SK-N-SH treated with all-trans-retinoic acid at 6 μM for 48 hours (cell line): ENCODE results near the gene GDPD1.

Experiments used
- ARNTL ChIP-seq: fragments of 450-650 bp; formaldehyde crosslinking; IDR thresholded peaks from 2 replicates; pipeline ENCODE4 v1.5.0; 2020; ENCODE audit warnings: low read depth, mild to moderate bottlenecking, moderate library complexity, borderline replicate concordance
- CSDC2 ChIP-seq: fragments of 250-450 bp; sonication (Bioruptor Pico); IDR thresholded peaks from 2 replicates; pipeline ENCODE4 v1.5.0; 2020; ENCODE audit warnings: mild to moderate bottlenecking, moderate library complexity
- ESRRG ChIP-seq: fragments of 250-450 bp; sonication (Bioruptor Pico); IDR thresholded peaks from 2 replicates; pipeline ENCODE4 v1.6.1; 2021; ENCODE audit warnings: mild to moderate bottlenecking
- ISL1 ChIP-seq: fragments of 250-450 bp; sonication (Bioruptor Pico); IDR thresholded peaks from 2 replicates; pipeline ENCODE4 v2.1.2; 2022; ENCODE audit warnings: mild to moderate bottlenecking, moderate library complexity
- OSR1 ChIP-seq: fragments of 250-450 bp; sonication (Bioruptor Pico); IDR thresholded peaks from 2 replicates; pipeline ENCODE4 v1.8.0; 2022; ENCODE audit warnings: moderate library complexity, mild to moderate bottlenecking, inconsistent platforms
- PATZ1 ChIP-seq: fragments of 250-450 bp; sonication (Bioruptor Pico); IDR thresholded peaks from 2 replicates; pipeline ENCODE4 v1.8.0; 2020; ENCODE audit warnings: mild to moderate bottlenecking, moderate library complexity, borderline replicate concordance
- RARB ChIP-seq: fragments of 250-450 bp; sonication (Bioruptor Pico); IDR thresholded peaks from 2 replicates; pipeline ENCODE4 v1.8.0; 2021; ENCODE audit warnings: mild to moderate bottlenecking, moderate library complexity
- TOX ChIP-seq: fragments of 250-450 bp; sonication (Bioruptor Pico); IDR thresholded peaks from 2 replicates; pipeline ENCODE4 v1.8.0; 2021; ENCODE audit warnings: mild to moderate bottlenecking, moderate library complexity, borderline replicate concordance
- TSHZ2 ChIP-seq: fragments of 250-450 bp; sonication (Bioruptor Pico); IDR thresholded peaks from 2 replicates; pipeline ENCODE4 v1.5.0; 2020; ENCODE audit warnings: mild to moderate bottlenecking, moderate library complexity
- ZC3H10 ChIP-seq: fragments of 250-450 bp; sonication (Bioruptor Pico); IDR thresholded peaks from 2 replicates; pipeline ENCODE4 v1.5.1; 2021; ENCODE audit warnings: mild to moderate bottlenecking, moderate library complexity

GRCh38 chr17:59199398-59199797 lies 20.9 kb upstream of the GDPD1 start:
- TF ChIP-seq OSR1 (CRISPR knock-in tag) = no peak
- TF ChIP-seq ESRRG (CRISPR knock-in tag) = no peak
- no peak for TF ChIP-seq CSDC2 (CRISPR knock-in tag)
- TF ChIP-seq PATZ1 (CRISPR knock-in tag) = no peak
- no peak for TF ChIP-seq ISL1 (CRISPR knock-in tag)
- TF ChIP-seq TSHZ2 = no peak
- no peak for TF ChIP-seq TOX (CRISPR knock-in tag)
- TF ChIP-seq ZC3H10 (CRISPR knock-in tag) = no peak
- no peak for TF ChIP-seq ARNTL (CRISPR knock-in tag)
- TF ChIP-seq RARB (CRISPR knock-in tag) = no peak
